GM19452 (cell line): ENCODE measurements around the gene HSFX2.
"Not testable (repeated sequence)": the region's sequence is repeated elsewhere in the genome, so short reads cannot be mapped to it uniquely, and the experiment has no call there.

ENCODE experiments used
- ATAC-seq: cut with Tn5 transposase; IDR thresholded peaks from one replicate; pipeline ENCODE4 v1.9.1; 2021; ENCODE audit not compliant: unreplicated experiment

HSFX2 gene

DNA sequence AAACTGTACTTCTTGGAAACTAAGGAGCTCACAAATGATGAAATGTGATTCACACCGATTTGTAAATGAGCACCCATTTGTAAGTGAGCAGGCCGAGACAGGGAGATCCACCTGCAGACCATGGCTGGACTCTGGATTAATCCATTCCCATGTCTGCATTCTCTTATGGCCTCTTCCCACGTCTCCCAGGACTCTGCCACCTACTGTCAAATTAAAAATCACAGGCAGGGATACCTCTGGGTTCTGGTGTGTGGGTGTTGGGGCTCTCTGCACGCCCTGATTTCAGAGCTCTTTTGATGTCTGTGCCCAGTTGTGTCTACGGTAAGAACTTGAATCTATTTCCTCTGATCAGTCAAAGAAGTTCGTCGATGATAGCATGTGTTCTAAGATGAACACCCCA, 4.1 kb downstream of the HSFX2 start:
- not testable (repeated sequence) for ATAC-seq

- not testable (repeated sequence) for ATAC-seq
These were observed 7.8 kb downstream of the HSFX2 start, which contains the start of gene MAGEA9B for GRCh38 chrX:149587359-149587758. Gene MAGEA9B (minus strand): TSS chrX:149587459. CDS start chrX:149583179, 4,280 bp downstream.

GRCh38 chrX:149585631-149586030, 9.5 kb downstream of the HSFX2 start:
- not testable (repeated sequence) for ATAC-seq

DNA sequence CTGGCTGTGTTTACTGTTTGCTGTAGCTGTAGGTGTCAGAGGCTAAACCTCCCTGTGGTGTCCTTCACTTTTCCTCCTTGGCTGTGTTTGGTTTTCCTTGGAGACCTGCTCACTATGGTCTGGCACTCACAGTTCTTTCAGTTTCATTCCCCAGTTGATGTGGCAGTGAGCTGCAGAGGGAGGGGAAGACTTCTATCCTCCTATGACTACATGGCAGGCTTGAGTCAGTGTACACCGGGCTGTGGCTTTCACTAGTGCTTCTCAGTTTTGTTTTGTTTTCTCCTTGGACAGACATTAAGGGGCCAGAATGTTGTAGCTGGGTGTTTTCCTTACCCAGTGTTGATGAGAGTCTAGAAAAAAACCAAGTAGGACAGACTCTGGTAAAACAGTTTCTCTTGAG, 21.7 kb downstream of the HSFX2 start:
- peak; percentile 100 for ATAC-seq

DNA sequence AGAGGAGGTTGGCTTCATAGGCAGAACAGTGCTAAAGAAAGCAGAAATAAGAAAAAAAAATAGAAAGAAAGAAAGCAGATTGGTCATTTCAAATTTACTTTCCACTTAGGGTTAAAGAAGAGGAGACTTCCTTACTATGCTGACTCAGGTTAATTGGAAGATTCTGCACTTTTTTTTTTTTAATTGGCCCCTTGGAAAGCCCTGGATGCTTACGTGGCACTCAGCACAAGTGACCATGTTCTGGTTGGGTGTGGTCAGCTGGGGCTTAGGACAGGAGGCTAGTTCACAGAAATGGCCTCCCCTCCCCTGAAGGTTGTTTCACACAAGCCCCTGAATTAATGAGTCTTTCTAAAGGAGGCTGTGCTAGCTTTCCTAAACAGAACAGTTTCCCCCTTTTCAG, 22.4 kb downstream of the HSFX2 start:
- no peak for ATAC-seq

- no peak for ATAC-seq
These were observed 23.3 kb downstream of the HSFX2 start for GRCh38 chrX:149571770-149572169.

GRCh38 chrX:149570668-149571067, 24.4 kb downstream of the HSFX2 start:
- ATAC-seq = no peak

GRCh38 chrX:149569770-149570169, 25.3 kb downstream of the HSFX2 start:
- ATAC-seq = no peak

DNA sequence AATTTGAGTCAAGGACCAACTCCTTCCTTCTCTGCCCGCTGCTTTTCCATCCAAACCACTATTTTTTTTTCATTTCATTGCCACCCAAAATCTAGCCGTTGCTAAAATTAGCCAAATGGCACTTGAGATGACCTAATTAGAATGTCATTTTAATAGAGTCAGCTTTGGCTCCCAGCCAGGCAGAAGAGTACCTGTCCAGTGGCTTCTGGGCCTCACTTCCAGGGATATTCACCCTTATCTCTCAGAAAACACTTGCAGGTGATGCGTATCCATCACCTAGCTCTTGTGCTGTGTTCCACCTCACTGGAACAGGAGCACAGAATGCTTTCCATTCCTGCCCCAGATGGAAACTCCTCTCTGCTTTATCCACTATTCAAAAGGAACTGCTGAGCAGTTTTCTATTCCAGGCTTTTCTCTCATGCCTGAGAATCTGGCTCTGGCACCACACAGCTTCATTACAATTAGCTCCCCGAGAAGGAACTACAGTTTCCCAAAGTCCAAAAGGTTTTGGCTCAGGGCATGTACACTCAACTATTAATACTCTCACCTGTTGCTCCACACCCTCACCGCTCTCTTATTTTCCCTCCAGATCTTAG, 26.3 kb downstream of the HSFX2 start:
- no peak for ATAC-seq

GRCh38 chrX:149567621-149568417, 27.3 kb downstream of the HSFX2 start:
- no peak for ATAC-seq

DNA sequence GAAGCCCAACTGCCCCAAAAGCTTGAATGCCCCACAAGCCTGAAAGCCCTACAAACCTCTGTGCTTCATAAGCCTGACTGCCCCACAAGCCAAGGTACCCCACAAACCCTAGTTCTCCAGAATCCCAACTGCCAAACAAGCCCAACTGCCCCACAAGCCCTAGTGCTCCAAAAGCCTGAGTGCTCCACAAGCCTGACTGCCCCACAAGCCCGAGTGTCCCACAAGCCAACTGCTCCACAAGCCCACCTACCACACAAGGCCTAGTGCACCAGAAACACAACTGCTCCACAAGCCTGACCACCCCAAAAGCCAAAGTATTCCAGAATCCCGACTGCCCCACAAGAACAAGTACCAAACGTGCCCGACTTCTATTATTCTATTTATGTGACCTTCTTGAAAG, 31.8 kb downstream of the HSFX2 start:
- ATAC-seq = no peak

- not testable (repeated sequence) for ATAC-seq
These were observed 39.9 kb downstream of the HSFX2 start for GRCh38 chrX:149555251-149555650.

DNA sequence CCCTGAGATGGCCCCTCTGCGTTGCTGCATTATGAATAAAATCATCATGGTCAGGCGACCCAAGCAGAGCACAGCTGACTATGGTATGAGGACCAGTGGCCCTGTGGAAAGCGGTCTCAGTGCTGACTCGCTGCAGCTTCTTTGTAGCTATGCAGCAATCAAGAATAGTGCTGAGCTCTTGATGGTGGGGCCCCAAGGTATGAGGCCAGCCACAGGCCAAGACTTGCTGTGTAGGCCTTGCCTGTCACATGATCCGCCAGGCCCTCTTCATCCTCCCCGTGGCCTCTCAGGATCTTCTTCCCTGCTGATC, 43.2 kb downstream of the HSFX2 start:
- ATAC-seq = not testable (repeated sequence)

DNA sequence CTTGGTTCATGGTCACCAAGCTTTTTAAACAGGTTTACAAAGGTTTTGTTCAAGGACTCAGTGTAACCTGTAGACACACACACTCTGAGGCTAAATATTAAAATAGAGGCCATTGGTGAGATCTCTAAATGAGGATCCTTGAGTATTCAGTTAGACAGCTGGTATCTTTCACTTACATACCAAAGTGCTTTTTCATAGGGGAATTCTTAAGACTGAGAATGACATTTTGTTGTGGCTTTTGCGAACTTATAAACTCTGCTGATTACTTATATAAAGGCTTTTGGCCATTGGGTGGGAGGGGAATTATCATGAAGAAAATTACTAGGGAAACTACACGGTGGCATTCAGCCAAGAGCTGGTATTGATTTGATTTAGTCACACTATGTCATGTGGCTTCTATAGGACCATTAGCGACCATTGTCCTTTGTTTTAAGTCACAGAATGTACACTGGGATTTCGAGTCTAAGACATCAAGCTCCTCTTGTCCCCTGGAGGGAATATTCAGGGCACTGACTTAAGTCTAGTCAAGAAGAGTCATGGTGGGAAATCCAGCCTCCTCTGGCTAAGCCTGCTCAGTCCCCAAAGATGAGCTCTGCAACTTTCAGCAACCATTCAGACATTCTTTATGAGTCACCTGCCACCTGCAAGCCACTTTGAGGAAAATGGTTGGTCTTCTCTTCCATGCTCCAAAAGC, 43.7 kb downstream of the HSFX2 start:
- ATAC-seq = not testable (repeated sequence)

DNA sequence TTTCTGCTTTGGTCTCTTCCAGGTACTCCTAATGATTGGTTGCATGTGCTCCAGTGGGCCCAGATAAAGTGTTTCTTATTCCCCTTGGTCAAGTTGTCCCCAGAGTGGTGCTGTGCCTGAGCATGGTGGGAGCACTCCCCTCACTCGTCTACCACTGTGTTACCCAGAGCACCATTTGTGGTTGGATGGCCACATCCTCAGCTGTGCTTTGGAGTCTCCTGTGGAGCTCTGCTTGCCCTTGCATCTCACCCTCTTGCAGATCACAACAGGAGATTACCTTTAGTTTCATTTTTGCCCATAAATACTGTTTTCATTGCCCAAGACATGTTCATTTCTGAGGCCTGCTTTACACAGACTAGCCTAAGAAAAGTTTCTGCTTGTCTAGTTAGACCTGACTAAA, 44.7 kb downstream of the HSFX2 start:
- not testable (repeated sequence) for ATAC-seq

- not testable (repeated sequence) for ATAC-seq
These were observed 45.4 kb downstream of the HSFX2 start, which contains the start of gene HSFX3 for GRCh38 chrX:149549701-149550100. Gene HSFX3 (minus strand): TSS chrX:149549924. CDS start chrX:149549852, 72 bp downstream.

GRCh38 chrX:149547782-149548181, 47.3 kb downstream of the HSFX2 start:
- not testable (repeated sequence) for ATAC-seq

GRCh38 chrX:149546962-149547361, 48.2 kb downstream of the HSFX2 start:
- not testable (repeated sequence) for ATAC-seq

DNA sequence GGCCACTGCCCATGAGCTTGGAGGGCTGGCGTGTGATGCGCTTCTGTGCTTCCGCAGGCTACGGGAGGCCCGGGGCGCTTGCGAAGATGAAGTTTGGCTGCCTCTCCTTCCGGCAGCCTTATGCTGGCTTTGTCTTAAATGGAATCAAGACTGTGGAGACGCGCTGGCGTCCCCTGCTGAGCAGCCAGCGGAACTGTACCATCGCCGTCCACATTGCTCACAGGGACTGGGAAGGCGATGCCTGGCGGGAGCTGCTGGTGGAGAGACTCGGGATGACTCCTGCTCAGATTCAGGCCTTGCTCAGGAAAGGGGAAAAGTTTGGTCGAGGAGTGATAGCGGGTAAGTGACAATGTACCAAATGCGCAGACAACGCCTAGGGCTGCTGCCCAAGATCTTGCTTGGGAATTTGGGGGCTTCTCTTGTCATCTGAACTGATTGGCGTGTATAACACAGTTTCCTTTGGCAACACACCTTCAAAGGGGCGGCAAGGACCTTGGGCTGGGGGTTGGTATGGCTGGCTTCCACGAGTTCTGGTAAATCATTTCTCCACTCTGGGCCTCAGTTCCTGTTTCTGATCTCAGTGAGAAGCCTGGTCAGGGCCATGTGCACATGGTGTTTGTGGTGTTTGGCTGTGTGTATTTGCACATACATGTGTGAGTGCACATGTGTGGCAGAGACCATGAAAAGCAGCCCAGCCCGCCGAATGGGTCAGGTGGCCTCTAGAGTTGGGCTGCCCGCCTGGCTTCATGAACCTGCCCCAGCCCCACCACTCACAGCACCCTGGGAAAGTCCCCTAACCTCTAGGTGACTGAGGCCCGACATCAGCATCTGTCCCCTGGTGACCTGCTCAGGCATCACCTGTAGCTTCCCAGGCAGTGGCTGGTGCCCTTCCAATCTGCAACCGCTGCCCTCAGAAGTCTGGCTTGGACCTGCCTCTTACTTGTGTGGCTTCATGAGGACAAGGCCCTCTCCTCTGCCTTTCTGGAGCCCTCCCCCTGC, 49.3 kb downstream of the HSFX2 start:
- ATAC-seq = peak; percentile 68
